Measurements from ENCODE around the gene TIE1. TPM values are rescaled to one million over a fixed set of nuclear protein-coding genes. Genes with fewer than 3 reads are reported as not detected.

TIE1 gene
- total RNA-seq, 1 donor from 2014 or later, result 58.0 TPM

GRCh38 chr1:43272576-43273571 lies 27.9 kb upstream of the TIE1 start:
- no peak for ATAC-seq
- peak; percentile 47 for DNase-seq (ENCODE audit: low spot score)
- intact Hi-C loops (cut with DNase I), result no loop called here

- DNase-seq (ENCODE audit: low spot score), result peak; percentile 19
These were observed 27.1 kb upstream of the TIE1 start for GRCh38 chr1:43273708-43274107.

GRCh38 chr1:43274125-43274803 lies 26.5 kb upstream of the TIE1 start:
- intact Hi-C loops (cut with DNase I), result no loop called here
- ATAC-seq (no peak), DNase-seq (ENCODE audit: low spot score) (peak; percentile 46)

More at GRCh38 chr1:43273708-43274107, 27.1 kb upstream of the TIE1 start:
- intact Hi-C loops (cut with DNase I), result no loop called here
- ATAC-seq, result no peak

GRCh38 chr1:43274804-43275180 lies 26.0 kb upstream of the TIE1 start:
- DNase-seq (ENCODE audit: low spot score) (peak; percentile 13), ATAC-seq (no peak)
- intact Hi-C loops (cut with DNase I), result no loop called here

GRCh38 chr1:43275826-43276620 lies 24.8 kb upstream of the TIE1 start:
- intact Hi-C loops (cut with DNase I), result no loop called here
- peak; percentile 50 for DNase-seq (ENCODE audit: low spot score)
- no peak for ATAC-seq

GRCh38 chr1:43276673-43277072 lies 24.1 kb upstream of the TIE1 start:
- DNase-seq (ENCODE audit: low spot score) (peak; percentile 27), ATAC-seq (no peak)
- intact Hi-C loops (cut with DNase I), result no loop called here

- ATAC-seq, result no peak
- intact Hi-C loops (cut with DNase I), result no loop called here
These were observed 23.5 kb upstream of the TIE1 start for GRCh38 chr1:43277116-43277876.

GRCh38 chr1:43279161-43279560 lies 21.6 kb upstream of the TIE1 start:
- no peak for DNase-seq (ENCODE audit: low spot score)
- intact Hi-C loops (cut with DNase I), result no loop called here

More at GRCh38 chr1:43277116-43277876, 23.5 kb upstream of the TIE1 start:
- peak; percentile 47 for DNase-seq (ENCODE audit: low spot score)

GRCh38 chr1:43279666-43280065 lies 21.1 kb upstream of the TIE1 start:
- intact Hi-C loops (cut with DNase I), result no loop called here
- ATAC-seq (no peak), DNase-seq (ENCODE audit: low spot score) (no peak)

More at GRCh38 chr1:43279161-43279560, 21.6 kb upstream of the TIE1 start:
- no peak for ATAC-seq

GRCh38 chr1:43280692-43281091 lies 20.1 kb upstream of the TIE1 start:
- ATAC-seq (no peak), DNase-seq (ENCODE audit: low spot score) (no peak)

GRCh38 chr1:43282220-43283195 lies 18.3 kb upstream of the TIE1 start:
- ATAC-seq, result peak; percentile 39
- intact Hi-C loops (cut with DNase I), result no loop called here
- DNase-seq (ENCODE audit: low spot score), result no peak

More at GRCh38 chr1:43280692-43281091, 20.1 kb upstream of the TIE1 start:
- intact Hi-C loops (cut with DNase I), result no loop called here

GRCh38 chr1:43284065-43284464 lies 16.7 kb upstream of the TIE1 start:
- ATAC-seq, result no peak
- intact Hi-C loops (cut with DNase I), result no loop called here

GRCh38 chr1:43284546-43285110 lies 16.2 kb upstream of the TIE1 start:
- intact Hi-C loops (cut with DNase I), result no loop called here
- no peak for ATAC-seq
- no peak for DNase-seq (ENCODE audit: low spot score)

More at GRCh38 chr1:43284065-43284464, 16.7 kb upstream of the TIE1 start:
- DNase-seq (ENCODE audit: low spot score), result no peak

- ATAC-seq (no peak), DNase-seq (ENCODE audit: low spot score) (no peak)
- intact Hi-C loops (cut with DNase I), result no loop called here
These were observed 15.4 kb upstream of the TIE1 start, which contains the start of gene C1orf210 for GRCh38 chr1:43285269-43285990. C1orf210 (minus strand) TSS chr1:43285581; CDS start chr1:43283270, 2,311 bp downstream.

- no peak for DNase-seq (ENCODE audit: low spot score)
- intact Hi-C loops (cut with DNase I), result no loop called here
- ATAC-seq, result no peak
These were observed 14.7 kb upstream of the TIE1 start for GRCh38 chr1:43286115-43286514.

- DNase-seq (ENCODE audit: low spot score) (no peak), ATAC-seq (no peak)
- intact Hi-C loops (cut with DNase I), result no loop called here
These were observed 14.2 kb upstream of the TIE1 start for GRCh38 chr1:43286533-43286932.

Data from sciatic nerve (tissue), 2 donors.